GM10266 (cell line): ENCODE data around the gene KDM1B.

ENCODE experiments used
- DNase-seq: peaks from one replicate; pipeline ENCODE4 v3.0.0; 2012; ENCODE audit errors: extremely low spot score
- TF ChIP-seq, protein P1 (sequence below): IDR thresholded peaks from 2 replicates; pipeline ENCODE4 v1.5.1; 2012; ENCODE audit warnings: mild to moderate bottlenecking, low read depth; ENCODE audit not compliant: control insufficient read depth, insufficient read depth; ENCODE audit errors: missing control alignments

The KDM1B gene

DNA sequence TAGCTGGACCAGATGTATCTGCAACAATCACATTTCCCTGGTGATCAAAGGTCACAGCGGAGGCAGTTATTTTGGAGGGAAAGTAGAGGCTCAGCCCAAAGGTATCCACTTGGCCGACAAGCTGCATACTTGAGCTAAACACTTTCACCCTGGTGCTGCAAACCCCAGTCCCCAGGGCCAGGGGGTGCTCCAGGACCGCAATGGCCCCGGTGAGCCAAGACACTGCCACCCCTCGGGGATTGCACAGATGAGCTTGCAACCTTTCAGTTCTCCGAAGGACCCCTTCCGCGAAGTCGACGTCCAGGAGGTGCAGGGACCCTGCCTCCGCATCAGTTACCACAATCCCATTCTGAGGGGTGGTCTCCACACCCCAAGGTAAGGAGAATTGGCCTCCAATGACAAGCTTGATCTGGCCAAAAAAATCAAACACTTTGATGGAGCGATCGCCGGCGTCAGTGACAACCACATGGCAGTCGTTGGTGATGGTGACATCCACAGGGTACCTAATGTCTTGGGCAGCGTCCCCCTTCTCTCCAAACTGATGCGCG is 33.6 kb upstream of the KDM1B start:
- TF ChIP-seq, protein P1, sequence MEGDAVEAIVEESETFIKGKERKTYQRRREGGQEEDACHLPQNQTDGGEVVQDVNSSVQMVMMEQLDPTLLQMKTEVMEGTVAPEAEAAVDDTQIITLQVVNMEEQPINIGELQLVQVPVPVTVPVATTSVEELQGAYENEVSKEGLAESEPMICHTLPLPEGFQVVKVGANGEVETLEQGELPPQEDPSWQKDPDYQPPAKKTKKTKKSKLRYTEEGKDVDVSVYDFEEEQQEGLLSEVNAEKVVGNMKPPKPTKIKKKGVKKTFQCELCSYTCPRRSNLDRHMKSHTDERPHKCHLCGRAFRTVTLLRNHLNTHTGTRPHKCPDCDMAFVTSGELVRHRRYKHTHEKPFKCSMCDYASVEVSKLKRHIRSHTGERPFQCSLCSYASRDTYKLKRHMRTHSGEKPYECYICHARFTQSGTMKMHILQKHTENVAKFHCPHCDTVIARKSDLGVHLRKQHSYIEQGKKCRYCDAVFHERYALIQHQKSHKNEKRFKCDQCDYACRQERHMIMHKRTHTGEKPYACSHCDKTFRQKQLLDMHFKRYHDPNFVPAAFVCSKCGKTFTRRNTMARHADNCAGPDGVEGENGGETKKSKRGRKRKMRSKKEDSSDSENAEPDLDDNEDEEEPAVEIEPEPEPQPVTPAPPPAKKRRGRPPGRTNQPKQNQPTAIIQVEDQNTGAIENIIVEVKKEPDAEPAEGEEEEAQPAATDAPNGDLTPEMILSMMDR, result peak; percentile 19
- DNase-seq, result no peak

DNA sequence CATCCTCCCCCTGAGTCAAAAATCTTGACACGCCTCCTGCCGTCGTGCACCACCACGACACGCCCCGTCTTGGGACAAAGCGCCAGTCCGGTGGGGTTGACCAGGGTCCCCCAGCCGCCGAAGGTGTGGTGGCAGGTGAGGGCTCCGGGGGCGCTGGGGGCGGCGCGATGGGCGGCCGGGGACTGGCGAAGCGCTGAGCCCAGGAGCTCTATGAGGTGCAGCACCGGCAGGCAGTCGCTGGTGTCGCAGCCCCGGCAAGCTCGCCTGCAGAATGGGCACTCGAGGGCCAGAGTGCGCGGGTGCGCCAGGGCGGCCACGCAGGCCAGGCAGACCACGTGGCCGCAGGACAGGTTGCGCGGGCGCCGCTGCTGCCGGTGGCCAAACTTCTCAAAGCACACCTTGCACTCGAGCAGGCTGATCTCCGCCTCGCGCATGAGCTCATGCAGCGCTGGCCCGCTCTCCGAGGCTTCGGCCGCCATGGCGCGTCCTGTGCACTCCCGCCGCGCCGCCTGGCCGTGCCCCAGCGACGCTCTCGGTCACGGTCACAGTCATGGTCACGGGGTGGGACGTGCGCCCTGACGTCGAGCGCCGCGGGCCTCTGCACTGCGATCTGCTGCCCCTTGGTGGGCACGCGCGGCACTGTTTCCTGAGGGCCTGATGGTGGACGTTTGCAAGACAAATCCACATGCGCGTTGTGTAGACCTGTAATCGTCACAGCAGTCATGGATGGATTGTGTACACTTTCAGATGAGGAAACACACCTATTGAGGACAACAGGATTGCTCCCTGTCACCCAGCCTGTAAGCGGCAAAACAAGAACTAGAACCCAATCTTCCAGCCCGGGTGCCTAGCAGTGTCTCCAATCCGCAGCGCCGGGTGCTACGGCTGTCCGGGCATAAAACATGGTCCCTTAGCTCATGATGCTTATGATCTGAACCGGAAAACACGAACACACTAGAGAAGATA is 32.8 kb upstream of the KDM1B start, which contains the start of gene NHLRC1:
NHLRC1 (minus strand) TSS at position 550 of the 966 bp plus-strand sequence; CDS start at position 479, 71 bp downstream.
- peak; percentile 85 for DNase-seq

DNA sequence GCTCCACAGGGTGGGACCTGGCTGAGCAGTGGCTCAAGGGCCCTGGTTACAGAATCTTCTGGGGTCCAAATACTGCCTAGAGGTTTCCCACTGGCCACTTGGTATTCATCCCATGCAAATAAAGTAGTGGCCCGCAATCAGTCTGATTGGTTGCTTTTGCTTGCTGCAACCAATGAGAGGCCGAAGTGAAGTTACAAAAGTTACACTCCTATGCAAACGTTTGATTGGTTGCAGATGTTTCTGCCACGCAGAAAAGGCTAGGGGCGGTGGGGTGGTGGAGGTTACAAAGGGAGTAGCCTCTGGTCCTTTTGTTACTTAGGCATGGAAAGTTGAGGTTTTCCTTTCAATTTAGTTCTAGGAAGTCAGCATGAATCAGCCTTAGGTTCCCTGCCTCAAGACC is 29.1 kb upstream of the KDM1B start:
- DNase-seq, result no peak
- TF ChIP-seq, protein P1, result no peak

More for the DNA sequence above, 32.8 kb upstream of the KDM1B start, which contains the start of gene NHLRC1:
- TF ChIP-seq, protein P1, result peak; percentile 74

DNA sequence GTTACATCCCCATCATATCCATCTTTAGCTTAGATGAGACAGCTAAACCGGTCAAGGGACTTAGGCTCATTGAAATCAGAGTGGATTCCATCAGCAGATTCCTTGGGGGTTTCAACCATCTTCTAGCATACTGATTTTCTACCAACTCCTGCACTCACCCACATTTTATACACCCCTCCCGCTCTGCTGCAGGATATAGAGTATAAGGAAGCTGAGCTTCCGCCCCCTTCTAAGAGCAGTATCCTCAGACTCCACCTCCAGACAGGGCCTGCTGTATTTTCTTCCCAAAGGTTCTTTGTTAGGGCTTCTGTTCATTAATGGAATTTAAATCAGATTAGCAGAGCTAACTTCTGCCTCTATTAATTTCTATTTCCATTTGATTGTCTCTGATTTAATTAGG is 22.9 kb upstream of the KDM1B start:
- DNase-seq, result no peak
- TF ChIP-seq, protein P1, result no peak

DNA sequence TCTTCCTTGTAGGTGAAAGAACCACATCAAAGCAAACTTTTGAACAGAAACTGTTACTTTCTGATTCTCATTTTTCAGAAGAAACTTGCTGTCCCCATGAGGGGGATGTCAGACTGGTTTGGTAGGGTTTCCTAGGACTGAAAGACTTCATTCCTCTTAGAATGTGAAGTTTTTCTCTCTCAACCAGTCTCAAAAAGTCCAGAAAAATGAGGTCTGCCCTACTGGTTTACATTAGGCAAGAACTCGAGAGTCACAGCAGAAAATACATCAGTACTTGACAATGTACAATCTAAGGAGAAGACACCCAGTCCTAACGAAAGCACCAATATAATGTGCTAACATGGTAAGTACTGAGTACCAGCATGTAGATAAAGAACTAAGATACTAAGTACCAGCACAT is 20.1 kb upstream of the KDM1B start:
- TF ChIP-seq, protein P1, result no peak
- no peak for DNase-seq

DNA sequence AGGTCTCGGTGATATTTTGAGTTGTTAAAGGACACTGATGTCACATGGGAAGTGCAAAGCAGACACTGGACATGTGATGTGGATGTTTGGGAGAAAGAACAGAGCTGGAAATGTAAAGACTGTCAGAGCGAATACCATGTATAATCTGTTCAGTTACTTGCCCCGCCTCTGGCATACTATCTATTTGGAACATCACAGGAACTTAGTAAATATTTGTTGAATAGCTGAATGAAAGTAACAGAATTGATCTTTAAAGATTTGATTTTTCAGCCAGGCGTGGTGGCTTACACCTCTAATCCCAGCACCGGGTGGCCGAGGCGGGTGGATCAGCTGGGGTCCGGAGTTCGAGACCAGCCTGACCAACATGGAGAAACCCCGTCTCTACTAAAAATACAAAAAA is 19.0 kb upstream of the KDM1B start:
- TF ChIP-seq, protein P1, result no peak
- no peak for DNase-seq

DNA sequence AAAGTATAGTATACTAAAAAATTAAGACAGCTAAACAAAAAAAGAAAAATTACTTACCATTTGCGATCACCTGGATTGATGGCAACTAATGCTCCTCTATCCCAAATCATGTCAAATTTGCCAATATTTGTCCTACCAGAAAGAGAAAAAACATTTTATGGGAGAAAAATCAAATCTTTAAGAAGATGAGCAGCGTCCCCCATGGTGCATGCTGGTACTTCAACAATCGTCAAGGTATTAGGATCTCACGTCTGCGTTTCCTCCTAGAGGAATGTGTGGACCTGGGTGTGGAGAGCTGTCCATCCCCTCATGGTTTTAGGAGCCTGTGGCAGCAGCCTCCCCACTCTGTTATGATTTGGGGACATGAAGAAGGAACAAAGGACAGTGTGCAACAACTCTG is 16.3 kb upstream of the KDM1B start:
- DNase-seq, result no peak
- TF ChIP-seq, protein P1, result no peak
